ENCODE measurements around the gene NXNL1. TPM values are rescaled to one million over a fixed set of nuclear protein-coding genes. Genes with fewer than 3 reads are reported as not detected.

The NXNL1 gene
- total and polyA plus RNA-seq, 9 of the 15 experiments (the other 6 are each of a cell fraction or from before 2014, with no cell fraction given), result not detected

- H3K9me3 ChIP-seq (replicated peaks; ENCODE audit: control insufficient read depth, insufficient read depth, low read depth, low read length), result no peaks in the 10 kb centered on the region
- H3K4me1 ChIP-seq (replicated peaks in 1 of 2; ENCODE audit: control insufficient read depth in 2 of 2, insufficient read depth in 2 of 2, low read length in 2 of 2), result peaks cover 18 to 32% of the 10 kb centered on the region in 2 experiments
- peak; percentile 57 for TF ChIP-seq POLR2G (IDR thresholded peaks at IDR 0.05; ENCODE audit: low read depth, low read length)
- TF ChIP-seq, protein P1, sequence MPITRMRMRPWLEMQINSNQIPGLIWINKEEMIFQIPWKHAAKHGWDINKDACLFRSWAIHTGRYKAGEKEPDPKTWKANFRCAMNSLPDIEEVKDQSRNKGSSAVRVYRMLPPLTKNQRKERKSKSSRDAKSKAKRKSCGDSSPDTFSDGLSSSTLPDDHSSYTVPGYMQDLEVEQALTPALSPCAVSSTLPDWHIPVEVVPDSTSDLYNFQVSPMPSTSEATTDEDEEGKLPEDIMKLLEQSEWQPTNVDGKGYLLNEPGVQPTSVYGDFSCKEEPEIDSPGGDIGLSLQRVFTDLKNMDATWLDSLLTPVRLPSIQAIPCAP (CRISPR knock-in tag; IDR thresholded peaks at IDR 0.05; ENCODE audit: borderline replicate concordance), result no peak
- ATAC-seq, result no peak
- peaks cover 4% of the 10 kb centered on the region; the same call in 2 of the 3 replicates for H3K36me3 ChIP-seq (ENCODE audit: control insufficient read depth, insufficient read depth, low read length)
- in situ Hi-C loops (cut with MboI) (no loop called here), intact Hi-C loops (cut with micrococcal nuclease) (no loop called here)
- peaks cover 38% of the 10 kb centered on the region for H3K79me2 ChIP-seq (ENCODE audit: control insufficient read depth, insufficient read depth, low read length)
- H3K4me3 ChIP-seq, result no peak overlapping the region
- H3K9me1 ChIP-seq (ENCODE audit: control insufficient read depth, insufficient read depth, low read length), result no peaks in the 10 kb centered on the region
- no peaks in the 10 kb centered on the region for H4K20me1 ChIP-seq (replicated peaks; ENCODE audit: control insufficient read depth, insufficient read depth, low read length)
- ChIA-PET CTCF (ENCODE audit: low intra/inter-chr PET ratio) (no interaction called here), POLR2A (no interaction called here)
- H3K27me3 ChIP-seq (ENCODE audit: control insufficient read depth in 2 of 2, insufficient read depth in 2 of 2, low read length in 2 of 2), result no peaks in the 10 kb centered on the region
- H3K9ac ChIP-seq (ENCODE audit: insufficient read depth in 1 of 2, low read depth in 2 of 2, low read length in 2 of 2), result peak overlapping the region in 1 of 2 experiments; percentile 10; a peak in 2 of 4 replicates
- FAIRE-seq, result no peak
- 75% methylated on average over 6 of the region's 9 CpGs for WGBS (ENCODE audit: insufficient coverage, low coverage, missing lambda C conversion rate)
- BruUV-seq (replicated peaks), result no TSS peak
- no peak overlapping the region for H3K4me2 ChIP-seq (ENCODE audit: insufficient read depth, low read length)
- no peak overlapping the region for H3K27ac ChIP-seq (ENCODE audit: extremely low read depth, low read depth, low read length)
- no peak for DNase-seq (ENCODE audit: extremely low read depth in 1 of 4, low spot score in 3 of 4)
- H2AFZ ChIP-seq (ENCODE audit: low read depth, low read length), result no peak overlapping the region
Measured at GRCh38 chr19:17506745-17507144, 46.0 kb upstream of the NXNL1 start.

GRCh38 chr19:17505223-17505622 is 44.5 kb upstream of the NXNL1 start:
- H3K9ac ChIP-seq (ENCODE audit: insufficient read depth in 1 of 2, low read depth in 2 of 2, low read length in 2 of 2), result peak overlapping the region in 1 of 2 experiments; percentile 68; a peak in 2 of 4 replicates
- TF ChIP-seq, protein P2, sequence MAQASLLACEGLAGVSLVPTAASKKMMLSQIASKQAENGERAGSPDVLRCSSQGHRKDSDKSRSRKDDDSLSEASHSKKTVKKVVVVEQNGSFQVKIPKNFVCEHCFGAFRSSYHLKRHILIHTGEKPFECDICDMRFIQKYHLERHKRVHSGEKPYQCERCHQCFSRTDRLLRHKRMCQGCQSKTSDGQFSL (CRISPR knock-in tag; IDR thresholded peaks at IDR 0.05), result no peak
- TF ChIP-seq, protein P2 (tag; IDR thresholded peaks at IDR 0.05), result no peak
- TF ChIP-seq, protein P3, sequence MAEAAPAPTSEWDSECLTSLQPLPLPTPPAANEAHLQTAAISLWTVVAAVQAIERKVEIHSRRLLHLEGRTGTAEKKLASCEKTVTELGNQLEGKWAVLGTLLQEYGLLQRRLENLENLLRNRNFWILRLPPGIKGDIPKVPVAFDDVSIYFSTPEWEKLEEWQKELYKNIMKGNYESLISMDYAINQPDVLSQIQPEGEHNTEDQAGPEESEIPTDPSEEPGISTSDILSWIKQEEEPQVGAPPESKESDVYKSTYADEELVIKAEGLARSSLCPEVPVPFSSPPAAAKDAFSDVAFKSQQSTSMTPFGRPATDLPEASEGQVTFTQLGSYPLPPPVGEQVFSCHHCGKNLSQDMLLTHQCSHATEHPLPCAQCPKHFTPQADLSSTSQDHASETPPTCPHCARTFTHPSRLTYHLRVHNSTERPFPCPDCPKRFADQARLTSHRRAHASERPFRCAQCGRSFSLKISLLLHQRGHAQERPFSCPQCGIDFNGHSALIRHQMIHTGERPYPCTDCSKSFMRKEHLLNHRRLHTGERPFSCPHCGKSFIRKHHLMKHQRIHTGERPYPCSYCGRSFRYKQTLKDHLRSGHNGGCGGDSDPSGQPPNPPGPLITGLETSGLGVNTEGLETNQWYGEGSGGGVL (CRISPR knock-in tag; IDR thresholded peaks at IDR 0.05), result no peak
- no peak for TF ChIP-seq KDM2B (CRISPR knock-in tag; IDR thresholded peaks at IDR 0.05)
- TF ChIP-seq, protein P4, sequence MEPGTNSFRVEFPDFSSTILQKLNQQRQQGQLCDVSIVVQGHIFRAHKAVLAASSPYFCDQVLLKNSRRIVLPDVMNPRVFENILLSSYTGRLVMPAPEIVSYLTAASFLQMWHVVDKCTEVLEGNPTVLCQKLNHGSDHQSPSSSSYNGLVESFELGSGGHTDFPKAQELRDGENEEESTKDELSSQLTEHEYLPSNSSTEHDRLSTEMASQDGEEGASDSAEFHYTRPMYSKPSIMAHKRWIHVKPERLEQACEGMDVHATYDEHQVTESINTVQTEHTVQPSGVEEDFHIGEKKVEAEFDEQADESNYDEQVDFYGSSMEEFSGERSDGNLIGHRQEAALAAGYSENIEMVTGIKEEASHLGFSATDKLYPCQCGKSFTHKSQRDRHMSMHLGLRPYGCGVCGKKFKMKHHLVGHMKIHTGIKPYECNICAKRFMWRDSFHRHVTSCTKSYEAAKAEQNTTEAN (CRISPR knock-in tag; IDR thresholded peaks at IDR 0.05), result no peak

More at GRCh38 chr19:17505223-17505622, 44.5 kb upstream of the NXNL1 start:
- ChIA-PET POLR2A (no interaction called here), CTCF (ENCODE audit: low intra/inter-chr PET ratio) (no interaction called here)
- in situ Hi-C loops (cut with MboI) (no loop called here), intact Hi-C loops (cut with micrococcal nuclease) (no loop called here)
- FAIRE-seq (no peak), ATAC-seq (no peak), DNase-seq (ENCODE audit: extremely low read depth in 1 of 4, low spot score in 3 of 4) (no peak)
- H3K4me1 ChIP-seq (replicated peaks in 1 of 2; ENCODE audit: control insufficient read depth in 2 of 2, insufficient read depth in 2 of 2, low read length in 2 of 2), result peaks cover 16 to 31% of the 10 kb centered on the region in 2 experiments
- no peaks in the 10 kb centered on the region for H4K20me1 ChIP-seq (replicated peaks; ENCODE audit: control insufficient read depth, insufficient read depth, low read length)
- WGBS (ENCODE audit: insufficient coverage, low coverage, missing lambda C conversion rate), result 88% methylated on average over 10 of the region's 10 CpGs
- no peaks in the 10 kb centered on the region for H3K27me3 ChIP-seq (ENCODE audit: control insufficient read depth in 2 of 2, insufficient read depth in 2 of 2, low read length in 2 of 2)
- no peak overlapping the region for H3K27ac ChIP-seq (ENCODE audit: extremely low read depth, low read depth, low read length)
- no peaks in the 10 kb centered on the region for H3K9me1 ChIP-seq (ENCODE audit: control insufficient read depth, insufficient read depth, low read length)
- no peaks in the 10 kb centered on the region for H3K9me3 ChIP-seq (replicated peaks; ENCODE audit: control insufficient read depth, insufficient read depth, low read depth, low read length)
- no peak overlapping the region for H3K4me3 ChIP-seq
- peaks cover 23% of the 10 kb centered on the region for H3K79me2 ChIP-seq (ENCODE audit: control insufficient read depth, insufficient read depth, low read length)
- no peak overlapping the region for H2AFZ ChIP-seq (ENCODE audit: low read depth, low read length)
- H3K36me3 ChIP-seq (ENCODE audit: control insufficient read depth, insufficient read depth, low read length), result peaks cover 8% of the 10 kb centered on the region; the same call in 2 of the 3 replicates
- no peak overlapping the region for H3K4me2 ChIP-seq (ENCODE audit: insufficient read depth, low read length)
- BruUV-seq (replicated peaks), result no TSS peak
